OCI-LY3 (cell line): Measurements from ENCODE around the gene DHX40.
"Not testable (repeated sequence)": the region's sequence is repeated elsewhere in the genome, so short reads cannot be mapped to it uniquely, and the experiment has no call there.

Experiments
- H2AFZ ChIP-seq: fragments of 200-600, 300-600 bp; shearing (Covaris generic); 2 replicates; pipeline ENCODE4 v1.6.0; 2014; ENCODE audit warnings: antibody characterized with exemption, low read depth, low read length
- H3K27ac ChIP-seq: fragments of 200-600, 300-600 bp; sonication (generic); 2 replicates; pipeline ENCODE4 v1.5.1; 2014; ENCODE audit warnings: mild to moderate bottlenecking, low read length, moderate library complexity, mixed read lengths
- H3K27me3 ChIP-seq: fragments of 200-600, 300-600 bp; sonication (generic); 2 replicates; pipeline ENCODE4 v1.6.1; 2014; ENCODE audit warnings: low read depth, low read length, mixed read lengths
- H3K36me3 ChIP-seq: fragments of 200-600, 300-600 bp; sonication (generic); replicated peaks from 2 replicates; pipeline ENCODE3; 2014; ENCODE audit warnings: low read depth, low read length, mixed read lengths
- H3K4me1 ChIP-seq: fragments of 300-600, 200-600 bp; sonication (generic); 2 replicates; pipeline ENCODE4 v1.6.1; 2014; ENCODE audit warnings: low read length, mixed read lengths
- H3K4me2 ChIP-seq: fragments of 200-600, 300-600 bp; sonication (generic); 2 replicates; pipeline ENCODE4 v1.6.1; 2014; ENCODE audit warnings: low read length, mixed read lengths
- H3K4me3 ChIP-seq: fragments of 300-600, 200-600 bp; sonication (generic); 2 replicates; pipeline ENCODE4 v1.5.1; 2014; ENCODE audit warnings: antibody characterized with exemption, mild to moderate bottlenecking, low read length, moderate library complexity
- H3K79me2 ChIP-seq: fragments of 300-600, 200-600 bp; shearing (Covaris generic); 2 replicates; pipeline ENCODE4 v1.6.1; 2014; ENCODE audit warnings: mild to moderate bottlenecking, low read length, mixed read lengths
- H3K9ac ChIP-seq: fragments of 300-600, 200-600 bp; shearing (Covaris generic); 2 replicates; pipeline ENCODE4 v1.6.0; 2014; ENCODE audit warnings: mild to moderate bottlenecking, low read length, moderate library complexity
- H3K9me3 ChIP-seq: fragments of 200-600, 300-600 bp; shearing (Covaris generic); 2 replicates; pipeline ENCODE4 v1.6.1; 2014; ENCODE audit warnings: low read length, mixed read lengths; ENCODE audit not compliant: insufficient read depth
- H4K20me1 ChIP-seq: fragments of 200-600, 300-600 bp; sonication (generic); 2 replicates; pipeline ENCODE4 v1.6.1; 2016; ENCODE audit warnings: low read length, mixed read lengths; ENCODE audit not compliant: insufficient read depth
- CTCF ChIP-seq: fragments of 200-600, 300-600 bp; sonication (generic); IDR thresholded peaks from 2 replicates; pipeline ENCODE4 v1.5.1; 2014; ENCODE audit warnings: antibody characterized with exemption, low read length, low read depth
- EZH2phosphoT487 ChIP-seq: fragments of 200-600 bp; shearing (Covaris generic); IDR thresholded peaks from 2 replicates; pipeline ENCODE4 v1.6.1; 2018; ENCODE audit warnings: antibody characterized with exemption, mixed run types, low read depth

Gene DHX40

DNA sequence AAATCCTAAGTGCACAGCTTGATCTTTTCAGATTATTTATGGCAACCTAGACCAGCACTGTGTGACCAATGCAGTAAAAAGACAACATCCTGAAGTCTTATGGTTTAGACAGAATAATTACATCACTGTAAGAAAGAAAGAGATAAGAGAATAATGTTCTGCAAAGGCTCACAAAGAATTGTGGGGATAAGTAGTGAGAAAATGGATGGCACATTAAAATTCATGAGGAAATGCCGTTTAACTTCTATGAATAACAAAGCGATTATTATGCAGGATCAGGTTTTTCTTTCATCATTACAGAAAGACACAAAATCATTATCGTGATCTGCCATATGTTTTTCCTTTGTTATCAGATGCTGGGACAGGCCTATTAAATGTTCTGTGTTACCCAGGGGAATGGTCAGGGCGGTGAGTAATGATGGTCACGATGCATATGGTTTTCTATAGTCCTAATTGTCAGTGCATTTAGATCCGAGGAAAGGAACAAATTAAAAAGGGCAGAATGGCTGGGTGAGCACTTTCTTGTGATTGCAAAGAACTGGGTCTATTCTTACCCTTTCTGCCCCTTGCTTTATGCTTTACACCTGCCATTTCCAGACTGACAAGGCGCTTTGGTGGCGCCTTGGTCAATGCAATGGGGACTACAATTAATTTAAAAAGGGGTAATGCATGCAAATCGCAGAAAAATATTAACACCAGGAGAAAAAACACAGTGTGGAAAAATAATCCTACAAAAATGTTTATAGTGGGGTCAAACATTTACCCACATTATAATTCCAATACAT, 18.1 kb upstream of the DHX40 start:
- Histone ChIP-seq H2AFZ (no peak overlapping the region), H3K4me3 (no peak overlapping the region), H3K79me2 (no peaks in the 10 kb centered on the region), H3K4me2 (no peak overlapping the region), H3K36me3 (no peaks in the 10 kb centered on the region), H3K27me3 (no peaks in the 10 kb centered on the region), H3K4me1 (peaks cover 9% of the 10 kb centered on the region), H4K20me1 (no peaks in the 10 kb centered on the region), H3K9me3 (no peaks in the 10 kb centered on the region), H3K9ac (no peak overlapping the region), H3K27ac (no peak overlapping the region)
- TF ChIP-seq CTCF (no peak), EZH2phosphoT487 (no peak)

DNA sequence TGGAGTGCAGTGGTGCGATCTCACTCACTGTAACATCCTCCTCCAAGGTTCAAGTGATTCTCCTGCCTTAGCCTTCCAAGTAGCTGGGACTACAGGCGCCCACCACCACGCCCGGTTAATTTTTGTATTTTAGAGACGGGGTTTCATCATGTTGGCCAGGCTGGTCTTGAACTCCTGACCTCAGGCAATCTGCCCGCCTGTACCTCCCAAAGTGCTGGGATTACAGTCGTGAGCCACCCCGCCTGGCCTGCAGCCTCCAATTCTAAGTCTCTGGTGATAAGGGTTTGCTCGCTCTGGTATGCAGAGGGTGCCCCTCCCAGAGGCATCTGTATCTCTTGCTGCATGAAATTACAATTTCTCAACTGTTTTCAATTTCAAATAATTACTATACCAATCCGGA, 16.4 kb upstream of the DHX40 start:
- not testable (repeated sequence) for H2AFZ ChIP-seq, H3K4me1 ChIP-seq, H3K4me3 ChIP-seq, H3K27ac ChIP-seq, H3K4me2 ChIP-seq, H3K9me3 ChIP-seq, H3K79me2 ChIP-seq, H3K36me3 ChIP-seq, H3K27me3 ChIP-seq, H4K20me1 ChIP-seq, H3K9ac ChIP-seq

- no peaks in the 10 kb centered on the region for H3K27me3 ChIP-seq
- H4K20me1 ChIP-seq = no peaks in the 10 kb centered on the region
- H3K36me3 ChIP-seq = no peaks in the 10 kb centered on the region
- no peaks in the 10 kb centered on the region for H3K79me2 ChIP-seq
- no peak overlapping the region for H3K4me3 ChIP-seq
- H3K9me3 ChIP-seq = no peaks in the 10 kb centered on the region
- H2AFZ ChIP-seq = no peak overlapping the region
- no peak overlapping the region for H3K27ac ChIP-seq
- H3K4me2 ChIP-seq = no peak overlapping the region
- TF ChIP-seq CTCF (no peak), EZH2phosphoT487 (no peak)
- no peak overlapping the region for H3K9ac ChIP-seq
- H3K4me1 ChIP-seq = no peaks in the 10 kb centered on the region
Observed at GRCh38 chr17:59550703-59551102, 14.7 kb upstream of the DHX40 start.

DNA sequence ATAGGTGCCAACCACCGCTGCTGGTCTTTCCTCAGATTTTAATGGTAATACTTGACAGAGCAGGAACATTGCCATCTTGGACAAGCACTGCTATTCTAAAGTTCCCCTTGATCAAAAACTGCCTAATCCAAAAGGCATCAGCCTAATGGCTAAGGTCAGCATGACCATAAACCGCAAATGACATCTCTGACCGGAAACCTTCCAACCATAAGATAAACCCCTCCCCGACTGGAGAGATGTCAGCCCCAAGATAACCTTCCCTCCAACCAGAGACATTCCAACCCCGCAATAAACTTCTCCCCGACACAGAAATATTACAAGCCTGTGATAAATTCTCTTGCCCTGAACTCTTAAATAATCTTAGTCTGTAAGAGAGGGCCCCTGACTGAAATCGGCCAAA, 7.4 kb upstream of the DHX40 start:
- no peaks in the 10 kb centered on the region for H4K20me1 ChIP-seq
- no peaks in the 10 kb centered on the region for H3K79me2 ChIP-seq
- no peaks in the 10 kb centered on the region for H3K27me3 ChIP-seq
- H3K4me3 ChIP-seq = no peak overlapping the region
- H3K9ac ChIP-seq = no peak overlapping the region
- no peaks in the 10 kb centered on the region for H3K36me3 ChIP-seq
- no peak overlapping the region for H2AFZ ChIP-seq
- H3K4me1 ChIP-seq = peaks cover 13% of the 10 kb centered on the region
- no peaks in the 10 kb centered on the region for H3K9me3 ChIP-seq
- TF ChIP-seq EZH2phosphoT487 = no peak
- no peak for TF ChIP-seq CTCF
- H3K4me2 ChIP-seq = no peak overlapping the region
- H3K27ac ChIP-seq = no peak overlapping the region
